ENCODE measurements around the gene KCNJ13. TPM values are rescaled to one million over a fixed set of nuclear protein-coding genes. Genes with fewer than 3 reads are reported as not detected.

Gene KCNJ13
- total and polyA plus RNA-seq, 12 donors, result not detected

GRCh38 chr2:232748038-232748437 lies 28.3 kb downstream of the KCNJ13 start:
- Histone ChIP-seq H3K4me3 (no peak overlapping the region), H3K9me3 (no peaks in the 10 kb centered on the region), H3K27ac (no peak overlapping the region), H3K27me3 (no peaks in the 10 kb centered on the region), H3K36me3 (peaks cover 0 to 80% (median 33%) of the 10 kb centered on the region in 9 donors), H3K4me1 (no peaks in the 10 kb centered on the region)
- DNase-seq, result no peak
- WGBS, 2 donors, result 96 to 97% methylated on average over 3 of the region's 3 CpGs
- TF ChIP-seq, protein P1, sequence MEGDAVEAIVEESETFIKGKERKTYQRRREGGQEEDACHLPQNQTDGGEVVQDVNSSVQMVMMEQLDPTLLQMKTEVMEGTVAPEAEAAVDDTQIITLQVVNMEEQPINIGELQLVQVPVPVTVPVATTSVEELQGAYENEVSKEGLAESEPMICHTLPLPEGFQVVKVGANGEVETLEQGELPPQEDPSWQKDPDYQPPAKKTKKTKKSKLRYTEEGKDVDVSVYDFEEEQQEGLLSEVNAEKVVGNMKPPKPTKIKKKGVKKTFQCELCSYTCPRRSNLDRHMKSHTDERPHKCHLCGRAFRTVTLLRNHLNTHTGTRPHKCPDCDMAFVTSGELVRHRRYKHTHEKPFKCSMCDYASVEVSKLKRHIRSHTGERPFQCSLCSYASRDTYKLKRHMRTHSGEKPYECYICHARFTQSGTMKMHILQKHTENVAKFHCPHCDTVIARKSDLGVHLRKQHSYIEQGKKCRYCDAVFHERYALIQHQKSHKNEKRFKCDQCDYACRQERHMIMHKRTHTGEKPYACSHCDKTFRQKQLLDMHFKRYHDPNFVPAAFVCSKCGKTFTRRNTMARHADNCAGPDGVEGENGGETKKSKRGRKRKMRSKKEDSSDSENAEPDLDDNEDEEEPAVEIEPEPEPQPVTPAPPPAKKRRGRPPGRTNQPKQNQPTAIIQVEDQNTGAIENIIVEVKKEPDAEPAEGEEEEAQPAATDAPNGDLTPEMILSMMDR (IDR thresholded peaks at IDR 0.05), result no peak
- ATAC-seq, result no peak
- intact Hi-C loops (cut with DNase I), result no loop called here

DNA sequence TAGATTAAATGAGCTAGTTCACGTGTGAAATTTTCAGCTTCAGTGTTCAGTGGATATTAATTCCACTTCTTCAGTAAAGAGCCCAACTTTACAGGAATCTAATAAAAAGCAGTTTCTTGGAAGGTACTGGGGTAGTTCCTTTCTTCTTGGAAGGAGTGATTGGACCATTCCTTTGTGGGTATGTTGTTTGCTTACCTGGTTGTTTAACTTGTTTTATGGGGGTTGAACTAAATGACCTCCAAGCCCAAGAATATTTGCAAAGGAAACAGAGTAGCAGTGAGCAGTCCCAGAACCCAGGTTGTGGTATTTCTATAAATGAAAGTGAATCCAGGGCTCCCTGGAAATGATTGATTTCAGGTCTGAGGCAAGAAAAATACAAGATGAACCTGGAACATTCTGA lies 31.4 kb downstream of the KCNJ13 start:
- 95 to 97% methylated on average over 1 of the region's 1 CpG for WGBS, 2 donors
- H3K9me3 ChIP-seq, result no peaks in the 10 kb centered on the region
- DNase-seq (no peak), ATAC-seq (no peak)
- no peak overlapping the region for H3K4me3 ChIP-seq
- TF ChIP-seq, protein P1 (IDR thresholded peaks at IDR 0.05), result no peak
- no peaks in the 10 kb centered on the region for H3K27me3 ChIP-seq
- no peaks in the 10 kb centered on the region for H3K4me1 ChIP-seq
- peaks cover 0 to 61% (median 21%) of the 10 kb centered on the region in 9 donors for H3K36me3 ChIP-seq
- intact Hi-C loops (cut with DNase I), result no loop called here
- no peak overlapping the region for H3K27ac ChIP-seq

DNA sequence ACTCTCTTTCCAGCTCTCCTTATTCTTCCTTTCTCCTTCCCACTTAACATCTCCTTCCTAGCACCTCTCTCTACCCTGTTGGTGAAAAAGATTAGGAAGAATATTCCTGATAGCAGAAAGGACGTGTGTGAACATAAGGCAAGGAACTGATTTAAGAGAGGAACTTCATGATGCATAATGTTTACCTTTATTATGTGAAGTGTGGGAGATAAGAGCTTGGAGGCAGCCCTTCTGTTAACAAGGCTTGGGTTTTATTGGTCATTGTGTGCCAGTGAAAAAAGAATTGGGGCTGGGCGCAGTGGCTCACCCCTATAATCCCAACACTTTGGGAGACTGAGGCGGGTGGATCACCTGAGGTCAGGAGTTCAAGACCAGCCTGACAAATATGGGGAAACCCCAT lies 34.4 kb downstream of the KCNJ13 start:
- TF ChIP-seq, protein P1 (IDR thresholded peaks at IDR 0.05), result no peak
- ATAC-seq (no peak), DNase-seq (no peak)
- intact Hi-C loops (cut with DNase I), result no loop called here
- Histone ChIP-seq H3K27ac (no peak overlapping the region), H3K27me3 (no peaks in the 10 kb centered on the region), H3K4me3 (no peak overlapping the region), H3K9me3 (no peaks in the 10 kb centered on the region), H3K36me3 (peaks cover 0 to 55% (median 8%) of the 10 kb centered on the region in 9 donors), H3K4me1 (no peaks in the 10 kb centered on the region)
- 95 to 96% methylated on average over 3 of the region's 3 CpGs for WGBS, 2 donors

- Histone ChIP-seq H3K36me3 (peaks cover 0 to 62% (median 10%) of the 10 kb centered on the region in 9 donors), H3K27ac (no peak overlapping the region), H3K4me1 (no peaks in the 10 kb centered on the region), H3K9me3 (no peaks in the 10 kb centered on the region), H3K4me3 (no peak overlapping the region), H3K27me3 (no peaks in the 10 kb centered on the region)
- intact Hi-C loops (cut with DNase I), result no loop called here
- ATAC-seq, result no peak
- no peak for DNase-seq
- TF ChIP-seq, protein P1 (IDR thresholded peaks at IDR 0.05), result no peak
- WGBS, 2 donors, result 90 to 91% methylated on average over 4 of the region's 4 CpGs
These were observed 35.1 kb downstream of the KCNJ13 start for GRCh38 chr2:232741294-232741693.
